CD14-positive monocyte (primary cell): ENCODE measurements around the gene CEP89. TPM values are rescaled to one million over a fixed set of nuclear protein-coding genes. Genes with fewer than 3 reads are reported as not detected.
A peak's percentile ranks its signal among the peaks of the same experiment; 100 is the strongest.

Experiments used
- DNase-seq, 3 donors: peaks; one replicate each; pipeline ENCODE4 v3.0.0-alpha.2; 2011 to 2022
- H2AFZ ChIP-seq: 2 replicates; pipeline ENCODE4 v1.6.0; 2012; ENCODE audit warnings: mild to moderate bottlenecking, low read depth, low read length, inconsistent platforms; ENCODE audit not compliant: insufficient read depth, poor library complexity, severe bottlenecking
- H3K27ac ChIP-seq, 2 donors: 1 replicate in 1 of 2; 2 replicates in 1 of 2; pipeline ENCODE4 v1.5.1; 2012 to 2013; ENCODE audit warnings: low read length in 2 of 2, control low read depth in 1 of 2, inconsistent platforms in 1 of 2, low read depth in 1 of 2, mild to moderate bottlenecking in 1 of 2
- H3K27me3 ChIP-seq, 2 donors: one replicate each; pipeline versions ENCODE4 v1.6.0 to v1.6.1; 2011 to 2013; ENCODE audit warnings: low read length in 2 of 2; ENCODE audit not compliant: control insufficient read depth in 2 of 2, insufficient read depth in 2 of 2
- H3K36me3 ChIP-seq, 2 donors: replicated peaks in 1 of 2; 1 replicate in 1 of 2; 2 replicates in 1 of 2; pipeline versions ENCODE4 v1.5.1 to v1.6.1; 2012 to 2013; ENCODE audit warnings: low read length in 2 of 2, control low read depth in 1 of 2, inconsistent platforms in 1 of 2, mild to moderate bottlenecking in 1 of 2; ENCODE audit not compliant: insufficient read depth in 2 of 2, control insufficient read depth in 1 of 2
- H3K4me1 ChIP-seq, 2 donors: 1 replicate in 1 of 2; 2 replicates in 1 of 2; pipeline versions ENCODE4 v1.5.1 to v1.6.1; 2012 to 2013; ENCODE audit warnings: low read length in 2 of 2, control low read depth in 1 of 2, inconsistent platforms in 1 of 2, mild to moderate bottlenecking in 1 of 2, moderate library complexity in 1 of 2; ENCODE audit not compliant: insufficient read depth in 2 of 2, control insufficient read depth in 1 of 2
- H3K4me2 ChIP-seq: replicated peaks from 2 replicates; pipeline ENCODE3; 2012; ENCODE audit warnings: low read length, moderate library complexity, mild to moderate bottlenecking; ENCODE audit not compliant: poor library complexity, severe bottlenecking; ENCODE audit errors: extremely low read depth
- H3K4me3 ChIP-seq, 3 experiments: fragments of 200-600 bp in 1 of 3; sonication (generic) in 1 of 3; replicated peaks in 1 of 3; 1 replicate in 2 of 3; 2 replicates in 1 of 3; pipeline ENCODE4 v1.5.1; 2011 to 2013; ENCODE audit warnings: low read length in 3 of 3, mild to moderate bottlenecking in 3 of 3, control low read depth in 2 of 3, low read depth in 2 of 3, inconsistent platforms in 1 of 3, moderate library complexity in 1 of 3
- H3K79me2 ChIP-seq: 2 replicates; pipeline ENCODE4 v1.6.0; 2012; ENCODE audit warnings: mild to moderate bottlenecking, control low read depth, inconsistent platforms, low read length, moderate library complexity; ENCODE audit not compliant: insufficient read depth
- H3K9ac ChIP-seq: 2 replicates; pipeline ENCODE4 v1.6.0; 2017; ENCODE audit warnings: low read length, mild to moderate bottlenecking; ENCODE audit not compliant: insufficient read depth, poor library complexity, severe bottlenecking
- H3K9me3 ChIP-seq, 2 donors: replicated peaks in 1 of 2; 1 replicate in 1 of 2; 2 replicates in 1 of 2; pipeline versions ENCODE4 v1.5.1 to v1.6.1; 2012 to 2013; ENCODE audit warnings: low read length in 2 of 2, control low read depth in 1 of 2; ENCODE audit not compliant: control insufficient read depth in 1 of 2, insufficient read depth in 1 of 2
- H4K20me1 ChIP-seq: 2 replicates; pipeline ENCODE4 v1.6.0; 2012; ENCODE audit warnings: mild to moderate bottlenecking, low read length, control low read depth, moderate library complexity; ENCODE audit not compliant: insufficient read depth
- H3K27ac Mint-ChIP-seq, 7 donors: one replicate each; pipeline ENCODE4 v1.8.0; 2020; ENCODE audit warnings: mild to moderate bottlenecking in 7 of 7, mixed read lengths in 7 of 7, moderate library complexity in 6 of 7, inconsistent platforms in 2 of 7
- H3K27me3 Mint-ChIP-seq, 3 donors: one replicate each; pipeline ENCODE4 v1.8.0; 2021 to 2022; ENCODE audit warnings: low read depth in 3 of 3, mild to moderate bottlenecking in 3 of 3, mixed read lengths in 3 of 3, moderate library complexity in 3 of 3, inconsistent platforms in 1 of 3
- H3K36me3 Mint-ChIP-seq, 2 donors: one replicate each; pipeline ENCODE4 v1.8.0; 2020; ENCODE audit warnings: mixed read lengths in 2 of 2, inconsistent platforms in 1 of 2, mild to moderate bottlenecking in 1 of 2
- H3K4me1 Mint-ChIP-seq: one replicate; pipeline ENCODE4 v1.8.0; 2020; ENCODE audit warnings: mild to moderate bottlenecking, mixed read lengths
- H3K4me3 Mint-ChIP-seq, 2 donors: one replicate each; pipeline ENCODE4 v1.8.0; 2020; ENCODE audit warnings: mild to moderate bottlenecking in 2 of 2, mixed read lengths in 2 of 2, moderate library complexity in 1 of 2
- H3K9me3 Mint-ChIP-seq, 7 donors: one replicate each; pipeline ENCODE4 v1.8.0; 2020 to 2022; ENCODE audit warnings: mixed read lengths in 7 of 7, mild to moderate bottlenecking in 6 of 7, moderate library complexity in 6 of 7, inconsistent platforms in 2 of 7
- WGBS: methylation state at CpG from one replicate; pipeline ENCODE4 v1.1.5; 2013; ENCODE audit warnings: missing lambda C conversion rate; ENCODE audit not compliant: insufficient coverage; 5-methylcytosine and 5-hydroxymethylcytosine counted together
- intact Hi-C, 2 donors: fragments of 100-400 bp; cut with micrococcal nuclease; formaldehyde crosslinking; loops; one replicate each; pipeline versions ENCODE4 v1.15.0 to v1.15.1; 2023
- polyA plus RNA-seq, 3 donors: library from polyadenylated mRNA; depleted of rRNA in 1 of 3; unstranded in 2 of 3; stranded (reverse) in 1 of 3; fragments of 300-500 nt in 2 of 3; fragments of >200 nt in 1 of 3; fragmentation: Illumina TruSeq in 2 of 3; gene quantifications; 1 replicate in 2 of 3; 2 replicates in 1 of 3; pipeline ENCODE4 v1.2.3, GENCODE V29; 2012 to 2021
- TF ChIP-seq, protein P1 (sequence below): fragments of 200-600 bp; IDR thresholded peaks from one replicate; pipeline ENCODE4 v1.8.0; 2022; ENCODE audit warnings: antibody characterized with exemption, mild to moderate bottlenecking

The CEP89 gene
- polyA plus RNA-seq, 3 donors = 4.6 to 6.5 (median 4.7) TPM

GRCh38 chr19:32933571-32933970, 38.2 kb downstream of the CEP89 start:
- no peak overlapping the region for H3K4me3 Mint-ChIP-seq
- no peak overlapping the region for H3K27ac ChIP-seq
- 94% methylated on average over 2 of the region's 3 CpGs for WGBS

GRCh38 chr19:32930567-32930966, 41.2 kb downstream of the CEP89 start:
- peaks cover 7 to 22% (median 19%) of the 10 kb centered on the region in 7 donors for H3K9me3 Mint-ChIP-seq
- peaks cover 10 to 44% of the 10 kb centered on the region in 2 donors for H3K36me3 ChIP-seq
- H3K79me2 ChIP-seq = no peaks in the 10 kb centered on the region
- H3K36me3 Mint-ChIP-seq = peaks cover 46 to 69% of the 10 kb centered on the region in 2 donors
- H3K4me1 ChIP-seq = no peaks in the 10 kb centered on the region
- no peak overlapping the region for H3K9ac ChIP-seq
- no peak overlapping the region for H3K4me3 ChIP-seq
- intact Hi-C loops = no loop called here
- TF ChIP-seq, protein P1, sequence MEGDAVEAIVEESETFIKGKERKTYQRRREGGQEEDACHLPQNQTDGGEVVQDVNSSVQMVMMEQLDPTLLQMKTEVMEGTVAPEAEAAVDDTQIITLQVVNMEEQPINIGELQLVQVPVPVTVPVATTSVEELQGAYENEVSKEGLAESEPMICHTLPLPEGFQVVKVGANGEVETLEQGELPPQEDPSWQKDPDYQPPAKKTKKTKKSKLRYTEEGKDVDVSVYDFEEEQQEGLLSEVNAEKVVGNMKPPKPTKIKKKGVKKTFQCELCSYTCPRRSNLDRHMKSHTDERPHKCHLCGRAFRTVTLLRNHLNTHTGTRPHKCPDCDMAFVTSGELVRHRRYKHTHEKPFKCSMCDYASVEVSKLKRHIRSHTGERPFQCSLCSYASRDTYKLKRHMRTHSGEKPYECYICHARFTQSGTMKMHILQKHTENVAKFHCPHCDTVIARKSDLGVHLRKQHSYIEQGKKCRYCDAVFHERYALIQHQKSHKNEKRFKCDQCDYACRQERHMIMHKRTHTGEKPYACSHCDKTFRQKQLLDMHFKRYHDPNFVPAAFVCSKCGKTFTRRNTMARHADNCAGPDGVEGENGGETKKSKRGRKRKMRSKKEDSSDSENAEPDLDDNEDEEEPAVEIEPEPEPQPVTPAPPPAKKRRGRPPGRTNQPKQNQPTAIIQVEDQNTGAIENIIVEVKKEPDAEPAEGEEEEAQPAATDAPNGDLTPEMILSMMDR = no peak
- peaks cover 10 to 15% of the 10 kb centered on the region in 2 donors for H3K9me3 ChIP-seq
- no peak overlapping the region for H3K4me3 Mint-ChIP-seq
- H3K27ac ChIP-seq = no peak overlapping the region
- H3K27ac Mint-ChIP-seq = peak overlapping the region in 3 of 7 donors; percentile 6 to 50 (median 10)
- H4K20me1 ChIP-seq = no peaks in the 10 kb centered on the region
- H3K4me1 Mint-ChIP-seq = no peaks in the 10 kb centered on the region
- H2AFZ ChIP-seq = no peak overlapping the region
- no peak for DNase-seq
- H3K27me3 ChIP-seq = no peaks in the 10 kb centered on the region
- H3K4me2 ChIP-seq = no peak overlapping the region
- H3K27me3 Mint-ChIP-seq = no peaks in the 10 kb centered on the region
- WGBS = 100% methylated on average over 3 of the region's 8 CpGs

More at GRCh38 chr19:32933571-32933970, 38.2 kb downstream of the CEP89 start:
- Histone ChIP-seq H3K4me2 (no peak overlapping the region), H3K79me2 (no peaks in the 10 kb centered on the region), H4K20me1 (no peaks in the 10 kb centered on the region), H3K36me3 (peaks cover 13 to 53% of the 10 kb centered on the region in 2 donors), H3K4me3 (no peak overlapping the region), H3K27me3 (no peaks in the 10 kb centered on the region), H3K4me1 (no peaks in the 10 kb centered on the region), H3K9ac (no peak overlapping the region), H2AFZ (no peak overlapping the region), H3K9me3 (peaks cover 3% of the 10 kb centered on the region in 2 donors)
- TF ChIP-seq, protein P1 = no peak
- H3K27me3 Mint-ChIP-seq = no peaks in the 10 kb centered on the region
- no peak for DNase-seq
- no peaks in the 10 kb centered on the region for H3K4me1 Mint-ChIP-seq
- peaks cover 53 to 73% of the 10 kb centered on the region in 2 donors for H3K36me3 Mint-ChIP-seq
- H3K9me3 Mint-ChIP-seq = peaks cover 2 to 10% (median 7%) of the 10 kb centered on the region in 7 donors
- intact Hi-C loops = no loop called here
- H3K27ac Mint-ChIP-seq = no peak overlapping the region
